Stimulated activated CD8-positive, alpha-beta memory T cell treated with anti-CD3 and anti-CD28 coated beads, Interleukin-7, amount 100 ng/mL, for 4 hours (primary cell): ENCODE results near the gene VEPH1.

Source experiments
- DNase-seq, 2 donors: peaks; one replicate each; pipeline ENCODE4 v3.0.0-alpha.2; 2020; ENCODE audit warnings: low read depth in 2 of 2

The VEPH1 gene

DNA sequence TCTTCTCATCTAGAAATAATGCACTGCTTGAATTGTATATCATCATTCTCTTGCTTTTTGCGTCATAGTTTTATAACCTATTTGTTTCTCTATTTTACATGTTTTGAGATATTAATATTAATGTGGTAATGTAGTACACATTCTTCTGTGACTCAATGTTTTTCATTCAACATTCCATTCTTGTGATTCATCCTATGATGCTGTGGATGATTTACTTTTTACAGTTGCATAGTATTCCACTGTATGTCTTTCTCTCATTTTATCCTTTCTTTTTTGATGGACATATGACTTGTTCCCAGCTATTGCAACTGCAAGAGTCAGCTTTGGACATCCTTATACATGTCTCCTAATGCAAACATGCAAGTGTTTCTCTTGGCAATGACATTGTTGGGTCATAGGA is 20.6 kb upstream of the VEPH1 start:
- DNase-seq = no peak

- no peak for DNase-seq
Measured at GRCh38 chr3:157522648-157523047, 19.4 kb upstream of the VEPH1 start.

DNA sequence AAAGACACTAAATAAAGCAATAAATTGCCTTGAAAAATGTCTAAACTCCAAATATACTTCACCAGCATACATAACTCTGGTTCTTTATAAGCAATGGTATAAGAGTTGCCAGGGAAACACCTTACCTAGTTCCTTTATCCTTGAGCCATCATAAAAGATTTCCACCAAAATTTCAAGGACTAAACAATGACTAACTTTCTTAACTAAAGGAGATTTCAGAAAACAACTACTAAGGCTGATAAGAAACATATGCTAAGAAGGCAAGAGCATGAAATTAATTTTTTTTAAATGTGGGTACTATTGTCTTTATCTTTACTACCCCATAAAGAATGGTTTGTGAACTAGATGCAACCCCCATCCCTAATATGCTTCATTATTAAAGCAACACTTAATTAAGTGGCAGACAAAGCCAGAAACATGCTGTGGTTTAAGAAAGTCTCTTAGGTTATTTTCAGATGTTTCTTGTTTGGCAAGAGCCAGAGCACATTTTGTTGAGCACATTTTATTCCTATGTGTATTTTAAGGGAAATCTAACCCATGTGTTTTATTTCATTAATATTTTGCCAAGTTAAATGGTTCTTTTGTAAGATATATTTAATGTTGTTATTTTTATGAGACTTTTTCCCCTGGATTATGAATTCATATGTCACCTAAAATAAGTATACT is 17.4 kb upstream of the VEPH1 start:
- no peak for DNase-seq

DNA sequence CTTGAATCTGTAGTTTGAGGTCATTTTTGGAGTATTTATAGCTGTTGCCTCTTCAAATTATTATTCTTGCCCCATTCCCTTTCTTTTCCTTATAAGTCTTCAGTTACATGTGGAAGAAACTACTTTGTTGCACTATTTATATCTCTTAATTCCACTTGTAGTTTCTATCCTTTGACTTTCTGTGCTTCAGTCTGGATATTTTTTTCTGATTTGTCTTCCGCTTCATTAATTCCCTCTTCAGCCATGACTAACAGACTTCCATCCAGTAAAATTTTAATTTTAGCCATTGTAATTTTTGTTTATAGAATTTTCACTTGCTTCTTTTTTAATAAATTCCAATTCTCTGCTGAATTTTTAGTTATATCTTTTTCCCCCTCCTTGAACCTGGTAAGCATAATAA is 15.7 kb upstream of the VEPH1 start:
- no peak for DNase-seq

DNA sequence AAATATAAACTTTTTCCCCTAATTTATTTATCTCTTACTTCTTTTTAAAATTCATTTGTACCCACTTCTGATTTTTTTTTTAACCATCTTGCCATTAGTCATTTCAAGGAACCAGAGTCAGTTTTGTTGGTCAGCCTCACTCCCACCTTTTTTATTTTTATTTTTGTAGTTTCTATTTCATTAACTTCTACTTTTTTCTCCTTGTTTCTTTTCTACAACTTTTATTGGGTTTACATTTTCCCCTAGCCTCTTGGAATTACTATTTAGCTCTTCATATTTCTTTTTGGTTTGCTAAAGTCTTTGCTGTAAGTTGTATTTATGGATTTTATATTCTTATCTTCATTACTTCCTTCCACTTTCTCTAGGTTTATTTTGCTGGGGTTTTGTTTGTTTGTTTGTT is 13.7 kb upstream of the VEPH1 start:
- DNase-seq = no peak

DNA sequence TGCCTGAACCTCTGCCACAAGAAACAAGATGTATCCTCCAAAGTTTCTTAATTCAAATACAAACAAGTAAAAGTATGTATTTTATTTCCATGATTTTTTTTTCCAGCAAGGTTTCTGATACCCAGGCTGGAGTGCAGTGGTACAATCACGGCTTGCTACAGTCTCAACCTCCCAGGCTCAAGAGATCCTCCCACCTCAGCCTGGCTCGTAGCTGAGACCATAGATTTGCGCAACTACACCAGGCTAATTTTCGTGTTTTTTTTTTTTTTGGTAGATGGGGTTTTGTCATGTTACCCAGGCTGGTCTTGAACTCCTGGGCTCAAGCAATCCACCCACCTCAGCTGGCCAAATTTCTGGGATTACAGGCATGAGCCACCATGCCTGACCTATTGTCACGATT is 12.2 kb upstream of the VEPH1 start:
- no peak for DNase-seq

GRCh38 chr3:157514371-157514895 is 11.2 kb upstream of the VEPH1 start:
- DNase-seq = no peak

DNA sequence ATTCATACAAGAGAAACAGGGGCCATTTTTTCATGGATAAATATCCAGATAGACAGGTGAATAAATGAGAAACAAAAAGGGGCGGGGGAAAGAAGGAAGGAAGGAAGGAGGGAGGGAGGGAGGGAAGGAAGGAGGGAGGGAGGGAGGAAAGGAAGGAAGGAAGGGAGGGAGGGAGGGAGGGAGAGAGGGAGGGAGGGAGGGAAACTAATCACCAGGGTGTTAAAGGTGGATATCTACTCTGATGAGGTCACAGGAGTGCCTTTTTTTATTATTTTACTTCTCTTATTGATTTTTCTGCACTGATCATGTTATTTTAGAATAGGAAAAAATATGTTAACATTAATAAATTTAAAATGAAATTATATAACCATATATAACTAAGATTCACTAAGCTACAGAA is 10.4 kb upstream of the VEPH1 start:
- no peak for DNase-seq

DNA sequence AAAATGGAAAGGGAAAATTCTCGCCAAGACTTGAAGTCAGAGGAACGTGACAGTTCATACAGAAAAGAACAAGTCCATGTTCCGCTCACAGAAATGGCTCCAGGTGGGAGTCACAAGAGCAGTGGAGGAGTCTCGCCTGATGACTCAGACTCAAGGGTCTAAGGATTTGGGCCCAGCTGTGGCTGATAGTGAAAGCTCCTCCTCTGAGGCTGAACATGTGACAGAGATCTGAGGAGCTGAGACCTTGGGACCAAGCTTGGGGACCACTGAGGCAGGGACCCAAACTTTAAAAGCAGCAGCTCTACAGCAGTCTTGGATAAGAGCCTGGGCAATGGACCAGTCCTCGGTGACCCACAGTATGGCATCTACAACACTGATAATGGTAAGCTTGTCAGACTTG is 9.3 kb upstream of the VEPH1 start:
- no peak for DNase-seq

DNA sequence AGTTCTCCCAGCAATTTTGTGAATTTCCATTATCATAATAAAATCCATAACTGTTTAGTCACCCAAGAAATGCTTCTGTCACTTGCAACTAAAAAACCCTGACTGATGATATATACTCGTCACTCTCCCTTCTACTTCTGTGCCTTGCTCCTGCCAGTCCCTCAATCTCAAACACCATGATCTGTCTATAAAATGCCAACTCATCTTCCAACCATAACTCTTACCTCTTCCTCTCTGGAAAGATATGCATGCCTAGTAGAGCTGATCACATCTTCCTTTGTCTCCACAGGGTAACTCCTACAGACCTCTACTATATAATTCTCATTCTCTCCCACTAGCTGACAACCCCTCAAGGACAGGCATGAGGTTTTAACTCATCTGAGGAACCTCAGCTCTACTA is 5.2 kb upstream of the VEPH1 start:
- DNase-seq = no peak

- DNase-seq = no peak
Measured at GRCh38 chr3:157501863-157502262, 1.4 kb downstream of the VEPH1 start.

DNA sequence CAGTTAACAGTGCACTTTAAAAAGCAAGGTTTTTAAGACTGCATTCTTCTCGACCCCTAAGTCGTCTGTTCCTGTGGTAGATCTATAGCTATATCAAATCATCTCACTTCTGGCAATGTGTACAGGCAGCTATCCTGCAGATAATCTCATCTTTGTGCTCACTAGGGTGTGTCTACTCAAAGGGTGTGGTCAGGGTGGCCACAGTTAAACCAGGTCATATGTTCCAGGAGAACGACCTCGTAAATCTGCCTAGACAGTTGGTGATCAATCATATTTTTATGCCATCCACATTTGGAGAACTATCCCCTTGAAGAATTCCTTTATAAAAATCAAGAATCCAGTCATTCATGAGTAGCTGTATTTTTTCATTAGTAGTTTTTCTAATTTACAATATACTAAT is 3.0 kb downstream of the VEPH1 start:
- no peak for DNase-seq

DNA sequence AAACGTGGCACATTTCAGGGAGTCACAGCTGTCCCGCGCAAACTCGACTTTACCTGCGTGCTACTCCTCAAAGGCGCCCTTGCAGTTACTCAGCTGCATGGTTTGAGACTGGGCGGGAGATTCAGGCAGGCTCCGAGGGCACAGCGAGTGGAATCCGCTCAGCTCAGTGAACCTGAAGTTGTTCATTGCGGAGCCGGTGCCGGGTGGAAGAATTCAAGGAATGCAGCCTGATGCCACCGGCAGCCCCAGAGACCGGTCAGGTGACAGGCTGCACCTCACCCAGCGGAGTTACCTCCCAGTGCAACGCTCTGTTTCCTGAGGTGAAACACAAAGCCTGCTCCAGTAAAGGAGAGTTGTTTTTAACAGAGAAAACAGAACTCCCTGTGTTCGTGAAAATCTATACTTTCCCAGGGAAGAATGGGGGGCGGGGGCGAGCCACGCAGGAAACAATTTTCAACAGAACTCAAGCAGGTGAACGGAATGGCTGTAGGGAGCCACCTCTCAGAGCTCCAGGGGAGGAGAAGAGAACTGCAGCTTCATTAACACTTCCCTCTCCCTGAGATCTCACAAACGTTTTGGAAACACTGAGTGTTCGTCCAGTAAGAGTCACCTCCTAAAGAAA is 3.8 kb downstream of the VEPH1 start:
- DNase-seq = no peak

DNA sequence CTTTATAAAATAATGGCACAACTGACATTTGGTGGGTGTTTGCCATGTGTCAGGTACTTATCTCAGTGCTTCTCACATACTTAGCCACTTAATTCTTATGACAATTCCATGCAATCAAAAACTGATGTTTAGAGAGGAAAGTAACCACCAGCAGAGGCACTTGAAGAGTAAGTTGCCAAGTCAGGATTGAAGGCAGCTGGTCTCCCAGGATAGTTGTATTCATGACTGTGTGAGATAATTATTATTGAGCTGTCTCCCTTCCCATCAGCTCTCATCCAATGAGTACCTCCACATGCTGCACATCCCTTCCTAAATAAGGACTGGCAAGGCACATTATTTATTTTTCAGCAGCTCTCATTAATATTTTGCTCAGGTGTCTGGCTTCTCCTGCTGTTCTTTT is 4.8 kb downstream of the VEPH1 start:
- no peak for DNase-seq

DNA sequence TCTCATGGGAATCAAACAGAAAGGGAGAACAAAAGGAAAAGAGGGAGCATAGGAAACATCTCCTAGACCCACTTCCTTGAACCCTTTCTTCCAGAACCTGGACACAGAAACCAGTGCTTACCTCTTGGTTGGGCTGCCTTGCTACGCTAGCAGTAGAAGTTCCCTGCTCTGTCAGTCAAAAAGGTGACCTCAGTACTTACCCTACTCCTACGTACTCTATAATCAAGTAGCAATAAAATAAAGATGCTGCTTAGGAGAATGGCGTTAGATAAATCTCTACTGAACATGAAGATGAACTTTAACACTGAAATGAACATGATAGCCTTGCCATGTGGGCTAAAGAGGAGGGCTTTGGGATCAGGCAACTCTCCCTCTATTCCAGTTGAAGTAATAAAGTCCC is 7.4 kb downstream of the VEPH1 start:
- DNase-seq = no peak

DNA sequence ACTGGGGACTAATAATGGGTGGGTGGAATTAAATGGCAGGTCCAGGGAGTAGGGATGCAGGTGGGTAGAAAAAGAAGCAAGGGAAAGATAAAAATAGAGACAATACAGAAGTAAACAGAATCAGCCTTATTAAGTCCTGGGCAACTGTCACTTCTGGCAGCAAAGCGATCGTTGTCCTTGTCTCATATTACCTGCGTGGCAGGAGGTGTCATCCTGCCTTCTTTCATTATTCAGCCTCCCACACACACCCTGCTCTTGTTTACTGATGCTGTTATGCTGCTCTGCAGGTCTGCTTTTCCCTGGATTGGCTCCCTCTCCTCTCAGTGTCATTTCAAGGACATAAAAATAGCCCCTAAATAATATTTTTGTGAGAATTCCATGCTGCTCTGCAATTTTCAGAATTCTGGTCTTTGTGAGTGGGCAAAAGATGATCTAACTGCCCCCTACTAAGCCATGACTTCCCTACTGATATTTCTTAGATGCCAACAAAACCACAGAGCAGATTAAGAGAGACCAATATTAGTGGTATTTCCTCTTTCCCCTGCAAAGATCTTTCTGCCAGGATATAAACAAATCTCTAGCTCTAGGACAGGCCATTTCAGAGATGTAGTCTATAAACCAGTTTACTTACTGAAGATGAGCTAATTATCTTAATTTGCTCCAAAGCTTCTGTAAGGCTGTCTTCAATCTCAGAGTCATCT is 8.5 kb downstream of the VEPH1 start:
- no peak for DNase-seq

DNA sequence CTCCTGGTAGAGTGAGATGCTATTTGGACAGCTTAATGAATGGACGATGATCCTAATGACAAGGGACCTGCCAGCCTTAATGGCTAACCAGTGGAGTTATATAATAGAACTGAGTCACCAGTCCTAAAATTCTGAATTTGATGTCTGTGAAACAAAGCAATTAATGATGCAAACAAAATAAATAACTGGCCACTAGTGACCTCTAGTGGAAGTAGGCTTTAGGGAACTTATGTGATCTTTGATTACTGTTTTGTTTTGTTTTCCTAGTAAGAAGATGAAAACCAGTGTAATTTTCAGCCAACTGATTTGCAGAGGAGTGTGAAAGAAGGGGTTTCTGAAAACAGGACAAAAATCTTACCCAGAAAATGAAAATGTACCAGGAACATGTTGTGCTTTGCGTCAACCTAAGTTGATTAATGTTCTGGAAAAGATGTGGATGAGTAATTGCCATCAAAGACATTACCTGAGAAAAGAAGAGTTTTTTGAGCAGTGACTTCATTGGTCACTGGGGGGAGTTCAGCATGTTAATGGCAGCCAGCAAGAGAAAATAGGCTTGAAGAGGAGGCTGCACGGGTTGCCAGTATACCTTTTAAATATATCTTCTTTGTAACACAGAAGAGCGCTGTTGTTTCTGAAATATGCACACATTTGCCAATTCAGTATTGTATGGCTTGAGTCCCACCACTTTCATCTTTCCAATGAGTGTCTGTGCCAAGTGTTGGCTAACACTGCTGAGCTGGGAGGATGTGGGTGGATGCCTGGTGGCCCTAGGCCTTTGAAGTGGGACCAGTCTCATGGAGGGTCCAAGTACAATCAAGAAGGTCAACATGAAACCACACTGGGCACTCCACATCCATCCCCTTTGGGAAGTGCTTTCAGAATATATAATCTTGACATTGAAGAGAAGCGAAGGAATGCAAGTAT is 9.3 kb downstream of the VEPH1 start:
- DNase-seq = no peak

DNA sequence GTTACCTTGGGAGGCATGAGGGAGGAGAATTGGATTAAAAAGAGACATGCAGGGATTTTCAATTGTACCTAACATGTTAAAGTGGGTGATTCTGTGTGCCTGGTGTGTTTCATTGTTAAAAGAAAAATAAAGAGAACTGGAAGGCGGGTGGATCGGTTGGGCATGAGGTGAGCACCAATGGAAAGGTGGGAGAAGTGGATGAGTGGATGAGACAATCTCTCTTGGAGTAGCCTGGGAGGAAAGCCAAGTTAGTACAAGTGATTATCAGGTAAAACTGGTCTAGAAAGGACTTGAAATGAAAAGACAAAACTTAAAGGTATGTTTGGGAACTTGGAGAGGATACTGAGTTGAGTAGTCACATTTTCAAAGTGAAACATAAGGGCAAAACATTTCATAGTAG is 12.1 kb downstream of the VEPH1 start:
- DNase-seq = no peak

GRCh38 chr3:157488144-157488543 is 15.1 kb downstream of the VEPH1 start:
- no peak for DNase-seq

GRCh38 chr3:157487339-157487738 is 15.9 kb downstream of the VEPH1 start:
- DNase-seq = no peak

DNA sequence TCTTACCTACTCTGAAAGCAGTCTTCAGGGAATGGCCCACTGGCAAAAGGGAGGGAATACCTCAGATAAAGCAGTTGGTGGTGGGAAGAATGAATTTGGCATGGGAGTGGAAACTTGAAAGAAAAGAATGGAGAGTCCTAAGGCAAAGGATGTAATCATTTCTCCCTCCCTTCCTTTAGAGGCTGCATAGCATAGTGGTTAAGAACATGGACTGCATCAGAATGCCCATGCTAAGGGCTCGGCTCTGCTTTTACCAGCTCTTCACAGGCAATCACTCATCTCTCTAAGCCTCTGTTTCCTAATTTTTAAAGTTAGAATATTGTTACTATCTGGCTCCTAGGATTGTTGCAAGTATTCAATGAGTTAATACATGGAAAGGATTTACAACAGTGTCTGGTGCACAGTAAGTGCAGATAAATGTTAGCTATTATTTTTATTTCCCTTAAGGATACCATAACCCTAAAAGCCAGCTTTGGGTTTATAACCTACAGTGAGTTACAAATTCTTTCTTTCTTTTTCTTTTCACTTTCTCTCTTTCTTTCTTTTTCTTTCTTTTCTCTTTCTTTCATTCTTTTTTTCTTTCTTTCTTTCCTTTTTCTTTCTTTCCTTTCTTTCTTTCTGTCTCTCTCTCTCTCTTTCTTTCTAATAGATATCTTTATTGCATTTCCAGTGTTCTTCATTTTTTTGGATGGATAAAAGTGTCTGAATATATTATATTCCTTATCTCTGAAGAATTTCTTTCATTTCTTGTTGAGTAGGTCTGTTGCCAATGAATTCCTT is 23.6 kb downstream of the VEPH1 start:
- DNase-seq = no peak
